GM19351 (cell line): ENCODE measurements around the gene PGGT1B.

Experiments used
- ATAC-seq: cut with Tn5 transposase; IDR thresholded peaks from one replicate; pipeline ENCODE4 v1.9.1; 2021; ENCODE audit warnings: mild to moderate bottlenecking, moderate library complexity; ENCODE audit not compliant: unreplicated experiment

PGGT1B gene

DNA sequence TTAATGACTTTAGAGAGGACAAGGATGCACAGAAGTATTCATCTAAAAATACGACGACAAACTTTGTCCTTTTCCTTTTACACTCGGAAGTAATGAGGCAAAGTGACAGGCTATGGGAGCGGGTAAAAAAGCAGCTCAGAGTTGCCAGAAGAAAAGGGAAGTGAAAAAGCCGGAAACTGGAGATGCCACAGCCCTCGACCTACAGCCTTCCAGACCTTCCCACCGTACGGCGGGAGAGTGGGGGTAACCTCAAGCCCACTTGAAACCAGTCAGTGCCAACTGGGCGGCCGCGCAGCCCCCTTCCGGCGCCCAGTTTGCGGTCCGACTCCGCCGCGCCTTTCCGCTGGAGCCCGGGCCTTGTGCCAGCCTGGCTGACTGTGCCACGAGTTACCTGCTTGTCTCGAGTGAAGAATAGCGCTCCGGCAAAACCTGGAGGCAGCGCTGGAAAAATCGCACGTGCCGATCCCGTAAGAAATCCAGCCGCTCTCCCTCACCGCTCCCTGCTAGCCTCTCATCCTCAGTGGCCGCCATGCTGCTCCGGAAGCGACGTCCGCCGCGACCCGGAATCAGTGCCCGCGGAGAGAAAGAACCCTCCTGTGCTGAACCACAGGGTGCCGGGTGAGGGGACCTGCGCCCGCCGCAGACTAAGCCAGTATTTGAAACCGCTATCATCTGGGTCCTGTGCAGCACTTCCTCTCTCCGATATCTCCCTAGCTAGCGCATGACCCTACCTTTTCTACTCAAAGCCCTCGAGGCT lies at the start of gene PGGT1B:
PGGT1B (minus strand) TSS at position 557 of the 757 bp plus-strand sequence; CDS start at position 531, 26 bp downstream.
- ATAC-seq: peak; percentile 84

DNA sequence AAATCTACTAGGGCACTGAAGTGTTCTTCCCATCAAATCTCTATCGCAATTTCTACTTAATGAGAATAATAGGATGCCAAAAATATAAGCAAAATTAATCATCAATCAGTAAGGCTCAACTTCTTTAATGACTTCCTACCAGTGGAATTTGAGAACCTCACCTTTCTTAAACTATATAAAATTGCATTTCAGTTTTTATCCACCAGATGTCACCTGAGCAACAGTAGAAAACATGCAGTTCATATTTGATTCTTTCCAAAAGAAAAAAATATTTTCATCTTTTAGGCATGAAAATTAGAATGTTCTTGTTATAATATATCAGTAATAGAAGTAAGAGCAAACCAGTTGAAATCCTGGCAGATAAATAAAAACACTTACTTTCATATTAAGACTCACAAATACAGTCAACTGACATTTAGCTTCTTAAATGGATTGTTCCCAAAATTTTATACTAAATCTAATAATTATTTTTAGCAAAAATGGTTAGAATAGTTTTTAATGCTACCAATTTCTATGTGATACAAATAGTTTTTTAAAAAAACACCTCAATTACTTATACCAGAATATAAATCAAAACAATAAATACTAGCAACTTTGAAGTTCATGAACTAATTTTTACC lies 47.2 kb upstream of the PGGT1B start:
- ATAC-seq: peak; percentile 67

GRCh38 chr5:115308815-115309214 lies 46.1 kb upstream of the PGGT1B start:
- no peak for ATAC-seq

DNA sequence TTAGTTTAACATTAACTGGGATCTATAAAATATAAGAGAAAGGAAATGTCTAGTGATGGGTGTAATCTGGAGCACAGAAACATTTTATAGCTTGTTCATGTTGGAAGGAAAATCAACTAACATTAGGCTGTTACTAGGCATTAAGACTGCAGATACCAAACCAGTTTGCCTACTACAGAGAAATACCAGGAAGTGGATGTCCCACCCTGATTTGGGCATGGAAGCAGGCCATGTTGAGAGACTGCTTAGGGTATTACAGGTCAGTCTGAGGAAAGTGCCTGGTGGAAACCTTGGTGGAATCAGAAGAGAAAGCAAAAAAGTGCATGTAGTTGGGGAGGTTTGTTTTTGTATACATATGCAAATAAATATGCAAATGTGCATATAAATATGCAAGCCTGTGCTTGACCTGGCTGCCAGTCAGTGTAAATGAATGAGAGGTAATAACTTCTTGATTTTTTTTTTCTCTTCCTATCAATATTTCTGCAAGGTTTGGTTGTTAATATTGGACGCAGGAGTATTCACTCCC lies 43.4 kb upstream of the PGGT1B start:
- ATAC-seq: no peak

DNA sequence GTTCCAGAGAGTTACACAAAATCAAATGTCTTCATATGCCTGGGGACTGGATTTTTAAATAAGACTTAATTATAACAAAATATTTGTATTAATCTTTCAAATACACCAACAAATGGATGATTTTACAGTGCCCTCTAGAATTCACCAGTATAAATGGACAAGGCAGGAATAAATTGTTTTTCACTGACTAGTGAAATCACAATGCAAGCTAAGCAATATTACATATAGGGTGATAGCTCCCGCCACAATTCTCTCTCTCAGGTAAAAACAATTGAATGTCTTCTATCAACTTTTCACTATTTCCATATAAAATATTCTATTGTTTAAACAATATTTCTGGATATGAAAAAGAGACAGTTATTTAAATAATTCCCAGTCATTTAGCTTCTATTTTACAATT lies 41.8 kb upstream of the PGGT1B start:
- ATAC-seq: no peak

DNA sequence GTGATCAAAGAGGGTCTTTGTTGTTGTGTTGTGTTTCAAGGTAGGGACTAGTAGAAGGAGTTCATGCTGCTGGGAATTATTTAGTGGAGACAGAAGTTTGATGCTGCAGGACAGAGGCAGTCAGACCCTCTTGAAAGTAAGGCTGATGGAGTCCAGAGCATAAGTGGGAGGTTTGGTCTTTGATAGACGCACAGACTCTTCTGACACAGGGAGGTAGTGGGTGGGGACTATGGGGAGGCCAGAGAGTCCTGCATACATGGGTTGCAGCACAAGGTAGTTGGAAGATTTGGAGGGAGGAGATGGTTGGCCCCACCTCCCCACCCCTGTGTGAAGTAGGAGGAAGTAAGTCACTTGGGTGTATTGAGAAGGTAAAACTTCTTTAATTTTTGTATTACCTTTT lies 36.1 kb upstream of the PGGT1B start:
- ATAC-seq: no peak

GRCh38 chr5:115297031-115297430 lies 34.4 kb upstream of the PGGT1B start:
- peak; percentile 18 for ATAC-seq

DNA sequence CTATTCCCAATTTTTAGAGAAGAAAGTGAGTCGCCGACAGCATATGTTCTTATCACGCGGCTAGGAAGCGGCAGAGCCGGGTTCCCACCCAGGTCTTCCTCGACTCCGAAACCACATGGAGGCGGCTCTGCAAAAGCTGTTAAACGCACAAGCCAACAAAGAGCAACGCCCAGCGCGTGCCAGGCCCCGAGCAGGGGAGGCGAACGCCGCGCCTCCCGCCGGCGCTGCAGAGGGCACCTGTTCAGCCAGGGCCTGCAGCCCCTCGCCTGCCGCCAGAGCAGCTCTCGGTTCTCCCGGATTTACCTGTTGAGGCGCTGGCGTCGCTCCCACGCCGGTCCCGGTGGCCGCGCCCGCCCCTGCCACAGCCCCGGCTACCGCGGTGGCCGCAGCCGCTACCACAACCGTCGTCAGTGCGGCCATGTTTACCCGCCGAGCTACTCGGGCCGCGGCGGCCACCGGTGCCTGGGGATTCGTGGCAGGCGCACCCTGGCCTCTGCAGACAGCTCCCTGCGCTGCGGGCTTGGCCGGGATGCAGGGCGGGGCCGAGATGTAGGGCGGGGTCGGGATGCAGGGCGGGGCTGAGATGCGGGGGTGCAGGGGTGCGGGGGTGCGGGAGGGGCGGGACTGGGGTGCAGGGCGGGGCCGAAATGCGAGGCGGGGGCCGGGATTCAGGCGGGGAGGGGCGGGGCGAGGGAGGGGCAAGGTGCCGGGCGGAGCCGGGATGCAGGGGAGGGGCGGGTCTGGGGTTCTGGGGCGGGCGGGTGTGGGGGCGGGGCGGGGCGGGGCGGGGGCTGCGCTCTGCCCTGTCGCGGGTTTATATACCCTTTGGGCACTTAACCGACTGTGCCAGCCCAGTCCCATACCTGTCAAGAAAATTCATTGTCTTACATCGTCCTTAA lies 33.7 kb upstream of the PGGT1B start, which contains the start of gene CCDC112:
CCDC112 (minus strand) TSS at position 531 of the 899 bp plus-strand sequence; CDS start at position 420, 111 bp downstream.
- peak; percentile 80 for ATAC-seq

GRCh38 chr5:115295777-115296123 lies 33.1 kb upstream of the PGGT1B start:
- ATAC-seq: peak; percentile 17

GRCh38 chr5:115291397-115291796 lies 28.7 kb upstream of the PGGT1B start:
- no peak for ATAC-seq

GRCh38 chr5:115289104-115289503 lies 26.4 kb upstream of the PGGT1B start:
- ATAC-seq: no peak

DNA sequence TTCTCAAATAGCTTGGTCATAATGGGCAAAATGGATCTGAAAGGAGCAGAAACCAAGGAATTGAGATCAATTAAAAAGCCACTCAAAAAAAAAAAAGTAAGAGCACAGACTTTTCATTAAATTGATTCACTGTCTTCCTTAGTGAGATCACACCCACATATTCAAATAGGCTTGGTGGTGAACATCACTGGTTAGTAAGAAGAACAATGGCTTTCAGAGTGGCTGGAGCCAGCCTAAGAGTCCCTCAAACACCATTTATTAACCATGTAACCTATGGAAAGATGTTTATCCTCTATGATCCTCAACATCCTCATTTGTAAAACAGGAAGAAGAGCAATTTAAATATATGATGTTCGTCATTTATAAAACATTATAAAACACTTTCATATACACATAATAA lies 21.3 kb upstream of the PGGT1B start:
- no peak for ATAC-seq

GRCh38 chr5:115282131-115282530 lies 19.5 kb upstream of the PGGT1B start:
- no peak for ATAC-seq

- no peak for ATAC-seq
Observed at GRCh38 chr5:115274584-115274983, 11.9 kb upstream of the PGGT1B start.

- ATAC-seq: no peak
Observed at GRCh38 chr5:115272297-115272958, 9.8 kb upstream of the PGGT1B start.

- peak; percentile 60 for ATAC-seq
Observed at GRCh38 chr5:115271295-115272050, 8.8 kb upstream of the PGGT1B start.

GRCh38 chr5:115267617-115268016 lies 4.9 kb upstream of the PGGT1B start:
- ATAC-seq: no peak

GRCh38 chr5:115265220-115265619 lies 2.5 kb upstream of the PGGT1B start:
- ATAC-seq: no peak

DNA sequence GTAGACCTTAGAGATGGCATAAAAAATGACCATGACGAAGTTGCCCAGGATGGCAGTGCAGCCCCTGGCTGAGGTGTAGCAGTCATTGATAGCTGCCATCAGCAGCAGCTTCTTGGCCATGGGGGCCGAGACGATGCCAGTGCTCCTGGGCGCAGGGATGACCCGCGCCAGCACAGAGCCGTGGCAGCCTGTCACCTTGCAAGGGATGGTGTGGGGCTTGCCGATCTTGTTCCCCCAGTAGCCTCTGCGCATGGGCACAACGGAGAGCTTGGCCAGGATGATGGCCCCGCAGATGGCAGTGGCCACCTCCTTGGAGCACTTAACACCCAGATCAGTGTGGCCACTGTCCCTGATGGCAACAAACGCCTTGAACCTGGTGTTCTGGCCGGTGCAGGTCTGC lies 2.1 kb upstream of the PGGT1B start:
- no peak for ATAC-seq

DNA sequence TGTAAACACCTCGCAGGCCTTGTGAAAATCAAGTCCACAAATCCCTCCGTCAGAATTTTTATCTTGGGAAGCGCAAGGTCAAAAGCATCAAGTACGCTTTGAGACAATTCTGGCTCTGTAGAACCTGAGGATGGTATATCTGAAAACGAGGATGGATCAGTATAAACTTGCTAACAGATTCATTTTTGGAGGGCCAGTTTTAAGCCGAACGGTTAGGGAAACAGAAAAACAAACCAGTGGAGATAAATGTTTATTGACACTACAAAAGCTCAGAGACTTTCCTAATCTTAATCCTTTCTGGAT lies 352 bp upstream of the PGGT1B start:
- no peak for ATAC-seq
